Fibroblast of gingiva (primary cell): ENCODE results near the gene CLEC3A.
A peak's percentile ranks its signal among the peaks of the same experiment; 100 is the strongest.
"Not testable (repeated sequence)": the region's sequence is repeated elsewhere in the genome, so short reads cannot be mapped to it uniquely, and the experiment has no call there.

Experiments used
- DNase-seq: peaks from one replicate; pipeline ENCODE4 v3.0.0-alpha.2; 2011; ENCODE audit warnings: low read depth

Gene CLEC3A, protein sequence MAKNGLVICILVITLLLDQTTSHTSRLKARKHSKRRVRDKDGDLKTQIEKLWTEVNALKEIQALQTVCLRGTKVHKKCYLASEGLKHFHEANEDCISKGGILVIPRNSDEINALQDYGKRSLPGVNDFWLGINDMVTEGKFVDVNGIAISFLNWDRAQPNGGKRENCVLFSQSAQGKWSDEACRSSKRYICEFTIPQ

DNA sequence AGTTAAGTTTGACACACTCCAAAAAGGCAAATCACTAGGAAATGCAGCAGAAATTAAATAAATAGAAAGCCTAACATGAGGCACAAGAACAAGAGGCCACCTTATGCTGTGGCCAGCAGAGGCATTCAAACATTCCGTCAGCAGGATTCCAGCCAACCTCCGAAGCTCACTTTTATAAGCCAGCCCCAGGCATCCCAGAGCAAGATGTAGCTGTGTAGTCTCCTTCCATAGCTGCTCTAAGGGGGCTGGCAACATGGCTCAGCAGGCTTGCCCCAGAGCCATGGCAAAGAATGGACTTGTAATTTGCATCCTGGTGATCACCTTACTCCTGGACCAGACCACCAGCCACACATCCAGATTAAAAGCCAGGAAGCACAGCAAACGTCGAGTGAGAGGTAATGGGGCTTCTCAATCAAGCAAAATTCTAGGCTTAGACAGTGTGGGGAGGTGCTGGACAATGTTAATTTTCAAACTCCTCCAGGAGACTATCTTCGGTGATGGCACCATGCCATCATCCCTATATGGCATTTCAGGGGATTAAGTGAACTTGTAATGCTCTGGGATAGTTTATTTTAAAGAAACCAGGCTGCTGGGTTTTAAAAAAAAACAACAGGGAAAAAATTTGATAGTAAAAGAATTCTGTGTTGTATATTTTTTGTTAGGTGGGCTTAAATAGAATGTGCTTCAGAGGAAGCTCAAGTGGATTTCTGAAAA lies at the start of gene CLEC3A:
Gene CLEC3A (plus strand): TSS at position 202 of the 714 bp plus-strand sequence. CDS start 79 bp downstream, at position 281.
- no peak for DNase-seq

DNA sequence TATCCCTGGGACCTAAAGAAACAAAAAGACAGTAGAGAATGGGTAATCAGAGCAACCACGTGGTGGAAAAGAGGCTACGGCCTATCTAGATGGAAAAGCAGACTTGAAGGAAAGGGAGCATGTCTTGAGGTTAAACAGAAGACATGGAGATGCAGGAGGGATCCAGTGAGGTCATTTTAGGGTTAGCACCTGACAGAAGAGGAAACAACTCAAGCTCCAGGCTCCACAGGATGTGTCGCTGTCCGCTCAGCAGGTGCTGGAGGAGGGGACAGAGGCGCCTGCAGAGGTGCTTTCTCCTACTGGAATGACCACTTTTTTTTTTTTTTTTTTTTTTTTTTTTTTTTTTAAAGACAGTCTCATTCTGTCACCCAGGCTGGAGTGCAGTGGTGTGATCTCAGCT lies 47.5 kb upstream of the CLEC3A start:
- DNase-seq, result no peak

DNA sequence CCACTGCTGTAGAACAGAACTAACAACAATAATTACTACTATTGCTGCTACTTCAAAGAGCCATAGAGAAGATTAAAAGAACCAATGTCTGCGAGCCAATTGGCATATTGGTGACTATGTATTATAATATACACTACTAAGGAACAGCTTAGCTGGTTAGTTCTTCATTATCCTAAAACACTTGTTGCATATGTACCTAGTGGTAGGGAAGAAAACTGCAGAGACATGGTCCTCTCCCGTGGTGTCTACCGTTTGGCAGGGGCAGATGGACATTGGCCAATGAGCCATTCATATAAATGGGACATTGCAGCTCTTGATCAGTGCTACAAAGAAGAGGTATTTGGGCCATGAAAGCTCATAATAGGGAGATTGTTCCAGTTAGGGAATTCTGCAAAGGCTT lies 46.4 kb upstream of the CLEC3A start:
- DNase-seq, result no peak

DNA sequence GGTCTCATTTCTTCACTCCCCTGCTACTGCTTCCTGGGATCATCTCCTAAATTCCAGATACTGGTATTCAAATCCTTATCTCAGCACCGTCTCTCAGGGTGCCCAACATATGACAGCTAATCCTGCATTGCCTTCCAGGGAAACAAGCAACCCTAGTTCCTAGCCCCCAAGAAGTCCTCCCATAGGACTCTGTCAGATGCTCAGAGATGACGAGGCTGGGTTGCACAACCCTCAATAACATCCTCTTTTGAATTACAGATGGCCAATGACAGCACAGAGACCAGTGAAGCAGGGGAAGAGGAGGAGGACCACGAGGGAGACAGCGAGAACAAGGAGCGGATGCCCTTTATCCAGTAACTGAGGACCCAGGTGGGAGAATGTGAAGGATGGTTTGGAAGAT lies 45.0 kb upstream of the CLEC3A start:
- no peak for DNase-seq

DNA sequence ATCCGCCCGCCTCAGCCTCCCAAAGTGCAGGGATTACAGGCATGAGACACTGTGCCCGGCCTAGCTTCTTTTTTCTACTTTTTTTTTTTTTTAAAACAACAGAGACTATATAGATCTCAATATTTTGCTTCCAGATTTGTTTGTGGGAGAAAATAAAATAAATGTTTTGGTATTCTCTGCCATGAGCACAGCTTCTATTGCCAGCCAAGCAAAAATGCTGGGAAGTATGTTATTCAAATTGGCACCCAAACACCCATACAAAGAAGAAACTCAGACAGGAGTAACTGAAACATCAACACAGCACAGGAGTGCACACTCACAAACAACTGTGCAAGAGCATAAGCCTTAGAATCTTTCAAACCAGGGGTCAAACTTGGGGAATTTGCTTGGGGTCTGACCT lies 37.2 kb upstream of the CLEC3A start:
- no peak for DNase-seq

DNA sequence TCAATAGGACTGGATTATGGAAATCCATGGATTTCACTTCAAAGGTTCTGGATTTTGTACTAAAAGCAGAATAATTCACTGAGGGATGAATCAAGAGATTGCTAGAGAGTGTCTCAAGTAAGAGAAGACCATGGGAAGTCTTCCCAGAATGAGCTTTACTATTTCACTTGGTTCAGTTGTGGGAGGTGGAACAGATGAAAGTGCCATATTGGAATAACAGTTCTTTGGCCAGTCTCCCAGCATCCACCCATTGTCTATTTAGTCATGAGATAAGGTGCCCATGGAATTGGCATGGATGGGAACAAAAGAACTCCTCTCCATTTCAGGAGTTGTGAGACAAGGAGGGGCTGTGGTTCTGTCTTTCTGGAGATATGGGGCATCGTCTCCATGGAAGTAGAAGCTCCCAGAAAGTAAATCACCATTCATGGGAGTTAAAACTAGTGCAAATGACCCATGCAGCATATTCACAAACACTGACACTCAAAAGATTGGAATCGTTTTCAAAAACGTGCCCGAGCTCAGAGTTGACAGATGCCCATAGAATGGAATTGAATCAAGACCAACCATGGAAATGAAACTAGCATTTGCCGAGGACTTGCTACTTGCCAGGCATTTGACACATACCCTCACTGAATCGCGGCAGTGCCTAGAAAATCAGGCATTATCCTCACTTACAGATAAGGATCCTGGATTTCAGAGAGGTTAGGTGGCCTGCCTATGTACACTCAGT lies 36.2 kb upstream of the CLEC3A start:
- no peak for DNase-seq

DNA sequence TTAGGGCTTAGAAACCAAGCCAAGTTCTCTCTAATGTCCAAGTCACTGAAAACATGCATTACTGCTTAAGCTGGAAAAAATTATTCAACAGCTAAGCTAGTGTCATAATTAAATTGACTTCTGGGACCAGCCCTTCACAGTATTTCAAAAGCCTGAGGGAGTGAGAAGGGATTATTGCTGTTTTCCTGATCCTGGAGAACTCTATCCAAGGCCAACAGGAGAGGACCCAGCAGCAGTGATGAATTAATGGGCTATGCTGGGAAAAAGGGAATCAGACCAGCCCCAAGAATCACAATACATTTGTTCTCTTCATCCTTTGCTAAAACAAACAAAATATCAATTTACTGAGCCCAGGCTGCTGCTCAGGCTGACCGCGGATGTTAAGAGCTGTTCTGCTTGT lies 34.5 kb upstream of the CLEC3A start:
- no peak for DNase-seq

DNA sequence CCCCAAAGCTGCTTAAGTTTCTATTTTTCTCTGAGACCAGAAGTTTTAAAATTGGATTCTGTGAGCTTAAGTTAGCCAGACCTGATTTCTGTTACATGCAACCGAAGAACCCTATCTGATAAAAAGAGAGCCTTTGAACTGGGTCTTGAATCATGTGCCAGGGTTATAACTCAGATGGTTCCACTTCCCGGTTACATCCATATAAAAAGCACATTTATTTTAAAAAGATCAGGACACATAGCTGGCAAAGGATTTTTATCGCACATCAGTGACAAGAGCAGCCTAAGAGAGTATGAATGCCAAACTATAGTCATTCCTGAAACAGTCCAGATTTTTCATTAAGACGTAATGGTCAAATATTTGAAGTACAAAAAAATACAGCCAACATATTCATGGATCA lies 32.5 kb upstream of the CLEC3A start:
- no peak for DNase-seq

DNA sequence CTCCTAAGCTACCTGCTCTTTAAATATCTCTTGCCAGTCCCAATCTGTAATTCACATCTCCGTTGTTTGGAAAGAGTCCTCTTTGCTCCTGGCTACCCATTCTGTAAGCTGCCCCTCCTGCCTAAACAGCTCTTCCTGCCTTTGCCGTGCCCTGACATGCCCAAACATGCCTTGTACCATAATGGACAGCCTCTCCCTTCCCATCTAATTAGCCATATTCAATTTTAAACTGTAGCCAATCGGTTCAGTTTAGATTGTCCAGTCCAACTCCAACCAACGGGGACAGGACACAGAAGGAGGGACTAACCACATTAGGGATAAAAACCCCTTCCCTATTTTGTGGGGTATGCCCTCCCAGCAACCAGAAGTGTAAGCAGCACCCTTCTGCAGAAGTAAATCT lies 30.6 kb upstream of the CLEC3A start:
- no peak for DNase-seq

DNA sequence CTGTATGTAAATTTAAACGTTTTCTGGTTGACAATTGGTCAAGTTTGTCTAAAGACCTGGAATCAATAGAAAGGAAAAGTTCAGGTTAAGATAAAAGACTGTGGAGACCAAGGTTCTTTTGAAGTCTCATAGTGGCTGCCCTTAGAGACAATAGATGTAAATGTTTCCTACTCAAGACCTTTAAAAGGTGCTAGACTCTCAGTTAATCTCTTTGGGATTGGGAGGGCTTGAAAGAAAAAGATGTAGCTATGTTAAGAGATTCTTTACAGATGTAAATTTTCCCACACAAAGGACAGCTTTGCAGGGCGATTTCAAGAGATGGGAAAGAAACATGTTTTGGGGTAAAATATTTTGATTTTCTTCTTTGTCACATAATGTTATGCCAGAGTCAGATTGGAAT lies 30.0 kb upstream of the CLEC3A start:
- not testable (repeated sequence) for DNase-seq

DNA sequence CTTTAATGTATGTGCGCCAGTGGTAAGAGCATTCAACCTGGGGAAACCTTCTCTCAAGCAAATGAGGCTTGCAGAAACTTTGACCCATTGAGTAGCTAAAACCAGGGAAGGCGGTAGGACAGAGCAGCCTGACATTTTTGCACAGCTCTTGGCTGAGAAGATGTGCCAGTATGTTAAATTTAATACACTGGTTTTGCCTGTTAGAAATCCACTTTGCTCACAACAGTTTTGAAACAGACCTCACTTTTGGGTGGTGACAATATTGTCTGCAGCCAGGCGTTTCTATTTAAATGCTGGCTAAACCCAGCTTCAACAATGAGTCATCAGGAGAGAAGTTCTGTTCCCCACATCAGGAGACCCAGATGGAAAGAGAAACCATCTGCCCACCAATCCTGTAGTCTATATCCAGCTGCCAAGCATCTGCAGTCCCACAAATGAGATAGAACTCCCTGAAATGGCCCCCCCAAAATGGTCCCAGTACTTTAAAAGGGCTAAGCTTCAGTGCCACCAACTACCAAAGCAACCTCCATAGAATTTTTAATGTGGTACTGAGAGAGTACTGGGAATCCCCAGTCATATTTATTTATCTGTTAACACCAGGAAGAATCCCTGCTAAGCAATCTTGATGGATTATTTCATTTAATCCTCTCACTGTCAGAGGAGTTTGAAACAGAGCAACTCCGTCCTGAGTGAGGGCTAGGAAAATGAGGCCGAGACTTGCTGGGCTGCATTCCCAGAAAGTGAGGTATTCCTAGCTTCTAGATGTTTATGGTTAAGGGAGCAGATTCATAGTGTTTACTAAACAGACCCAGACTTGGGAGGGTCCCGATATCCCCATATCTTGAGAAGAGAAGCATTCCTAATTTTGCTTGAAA lies 29.0 kb upstream of the CLEC3A start:
- DNase-seq, result no peak

DNA sequence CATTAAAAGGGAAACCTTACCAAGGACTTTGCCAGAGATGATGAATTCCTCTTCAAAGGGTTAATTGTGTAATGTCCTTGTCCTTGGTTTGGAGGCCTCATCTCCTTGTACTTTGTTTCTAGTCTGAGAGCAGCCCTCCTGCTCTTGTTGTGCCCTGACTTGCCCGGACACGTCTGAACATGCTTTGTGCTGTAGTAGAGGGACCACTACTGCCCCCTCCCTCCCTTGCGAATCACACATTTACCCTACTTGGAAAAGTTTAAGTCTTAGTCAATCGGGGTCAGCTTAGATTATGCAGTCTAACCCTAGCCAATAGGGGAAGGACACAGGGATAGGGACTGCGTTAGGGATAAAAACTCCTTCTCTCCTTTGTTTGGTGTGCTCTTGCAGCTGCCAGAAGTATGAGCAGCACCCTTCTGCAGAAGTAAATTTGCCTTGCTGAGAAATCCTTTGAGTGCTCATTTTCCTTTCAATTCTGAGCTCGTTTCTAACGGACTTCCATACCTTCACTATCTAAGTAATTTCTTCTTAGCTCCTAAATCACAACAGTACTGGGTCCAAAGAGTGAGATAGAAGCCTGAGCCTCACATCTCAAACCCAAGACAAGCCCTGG lies 26.4 kb upstream of the CLEC3A start:
- no peak for DNase-seq

DNA sequence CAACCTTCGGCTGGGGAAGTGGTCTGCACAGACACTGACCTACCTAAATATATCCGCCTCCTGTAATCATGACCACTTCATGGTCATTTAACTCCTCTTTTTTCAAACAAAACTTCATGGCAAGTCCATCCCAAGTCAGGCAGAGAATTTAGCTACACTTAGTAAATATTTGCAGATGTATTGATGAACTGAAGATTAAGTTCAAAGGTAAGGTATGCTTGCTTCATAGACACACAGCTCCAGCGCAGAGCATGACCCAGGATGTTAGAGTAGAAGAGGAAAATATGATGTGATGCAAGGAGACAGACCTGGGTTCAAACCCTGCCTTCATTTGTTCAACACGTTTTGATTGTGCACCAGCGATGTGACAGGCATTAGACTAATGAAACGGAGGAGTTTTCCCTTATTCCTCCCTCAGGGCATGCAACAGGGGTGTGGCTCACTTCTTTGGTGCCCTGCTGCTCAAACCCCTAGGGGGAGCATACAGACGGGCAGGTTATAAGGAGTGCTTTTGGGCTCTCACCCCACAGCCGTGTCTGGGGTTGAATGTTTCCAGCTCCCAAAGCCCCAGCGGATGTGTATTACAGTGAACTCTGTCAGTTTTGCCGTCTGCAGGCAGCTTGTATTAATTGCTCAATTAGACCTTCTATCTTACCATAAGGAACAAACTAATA lies 23.9 kb upstream of the CLEC3A start:
- no peak for DNase-seq

DNA sequence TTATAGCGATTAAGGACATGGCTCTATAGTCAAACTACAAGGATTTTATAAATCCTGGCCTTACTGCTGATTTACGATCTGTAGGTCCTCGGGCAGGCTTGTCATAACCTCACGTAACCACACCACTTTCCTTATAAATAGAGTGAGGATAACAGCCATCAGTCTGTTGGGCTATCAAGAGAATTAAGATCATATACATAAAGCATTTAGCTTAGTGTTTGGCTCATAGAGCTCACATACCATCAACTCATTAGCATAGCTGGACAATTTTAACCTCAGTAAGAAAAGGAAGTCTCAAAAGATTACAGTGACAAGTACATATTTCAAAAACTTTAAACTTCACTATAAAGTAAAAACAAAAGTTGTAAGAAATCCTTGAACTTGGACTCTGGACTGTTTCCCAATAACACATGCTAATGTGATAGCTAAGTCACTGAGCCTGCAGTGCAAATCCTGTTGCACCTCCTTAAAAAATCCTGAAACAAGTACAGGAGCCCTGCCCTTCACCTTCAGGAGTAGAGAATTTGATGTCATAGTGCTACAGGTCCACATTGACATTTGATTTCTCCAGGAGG lies 20.8 kb upstream of the CLEC3A start:
- no peak for DNase-seq

DNA sequence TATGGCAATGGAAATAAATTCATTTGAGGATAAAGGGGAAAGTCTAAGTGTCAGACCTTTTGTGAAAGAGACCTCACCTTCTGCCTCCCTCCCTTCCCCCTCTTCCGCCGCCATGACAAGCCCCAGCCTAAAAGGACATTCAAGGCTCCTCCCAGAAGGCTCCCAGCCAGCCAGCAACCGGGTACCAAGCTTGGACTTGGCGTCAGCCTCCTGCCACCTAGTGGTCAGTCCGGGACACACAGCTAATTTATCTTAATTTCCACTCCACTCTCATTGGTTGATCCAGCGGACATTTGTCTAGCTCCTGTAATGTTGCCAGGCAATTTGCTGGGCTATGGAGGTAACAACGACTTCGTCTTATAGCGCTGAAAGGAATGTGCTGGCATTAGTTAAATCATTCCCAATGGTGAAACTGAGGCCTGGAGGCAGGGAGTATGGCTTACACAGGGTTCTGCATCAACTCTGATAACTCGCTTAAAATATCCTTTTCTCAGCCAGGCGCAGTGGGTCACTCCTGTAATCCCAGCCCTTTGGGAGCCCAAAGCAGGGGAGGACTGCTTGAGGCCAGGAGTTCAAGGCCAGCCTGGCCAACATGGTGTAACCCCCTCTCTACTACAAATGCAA lies 19.3 kb upstream of the CLEC3A start:
- peak; percentile 60 for DNase-seq

DNA sequence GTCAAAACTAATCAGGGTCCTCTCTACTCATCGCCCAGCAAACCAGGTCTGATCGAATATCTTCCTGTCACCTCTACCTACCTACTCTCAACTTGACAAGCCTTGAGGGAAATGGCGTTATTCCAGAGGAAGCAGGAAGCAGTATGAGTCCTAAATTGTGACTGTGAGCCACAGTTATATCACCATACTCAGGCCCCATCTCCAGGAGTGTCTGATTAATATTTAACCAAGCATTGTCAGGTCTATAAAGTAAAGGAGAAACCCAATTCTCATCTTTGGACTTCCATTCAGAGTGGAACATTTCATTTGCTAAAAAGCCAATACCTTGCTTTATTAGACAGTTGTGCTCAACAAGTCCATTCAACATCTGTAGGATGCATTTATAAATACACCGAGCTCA lies 17.8 kb upstream of the CLEC3A start:
- no peak for DNase-seq

DNA sequence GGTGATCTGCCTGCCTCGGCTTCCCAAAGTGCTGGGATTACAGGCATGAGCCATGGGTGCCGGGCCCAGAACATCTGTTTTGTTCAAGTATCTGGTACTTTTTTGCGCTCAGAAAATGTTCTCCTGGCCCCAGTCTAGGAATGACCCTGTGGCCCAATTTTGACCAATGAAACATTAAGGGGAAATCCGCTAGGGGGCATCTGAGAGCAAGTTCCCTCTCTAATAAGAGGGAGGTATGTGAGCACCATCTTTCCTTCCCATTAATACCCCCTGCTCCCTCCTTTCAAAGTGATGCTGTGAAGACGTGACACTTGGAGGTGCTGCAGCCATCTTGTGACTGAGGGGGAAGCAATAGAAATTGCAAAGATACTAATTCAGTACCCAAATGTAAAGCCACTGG lies 16.5 kb upstream of the CLEC3A start:
- DNase-seq, result no peak

DNA sequence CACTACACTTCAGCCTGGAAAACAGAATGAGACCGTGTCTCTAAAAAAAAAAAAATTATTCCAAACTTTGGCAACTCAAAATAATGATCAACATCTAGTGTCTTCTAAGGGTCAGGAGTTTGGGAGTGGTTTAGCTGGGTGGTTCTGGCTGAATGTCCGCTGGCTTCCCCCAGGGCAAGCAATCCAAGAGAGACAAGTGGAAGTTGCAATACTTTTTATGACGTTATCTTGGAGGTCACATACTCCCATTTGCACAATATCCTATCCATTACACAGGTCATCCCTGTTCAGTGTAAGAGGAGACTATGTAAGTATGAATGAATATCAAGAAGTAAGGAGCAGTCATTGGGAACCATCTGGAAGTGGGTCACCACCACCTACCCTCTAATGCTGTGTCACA lies 15.2 kb upstream of the CLEC3A start:
- DNase-seq, result no peak

DNA sequence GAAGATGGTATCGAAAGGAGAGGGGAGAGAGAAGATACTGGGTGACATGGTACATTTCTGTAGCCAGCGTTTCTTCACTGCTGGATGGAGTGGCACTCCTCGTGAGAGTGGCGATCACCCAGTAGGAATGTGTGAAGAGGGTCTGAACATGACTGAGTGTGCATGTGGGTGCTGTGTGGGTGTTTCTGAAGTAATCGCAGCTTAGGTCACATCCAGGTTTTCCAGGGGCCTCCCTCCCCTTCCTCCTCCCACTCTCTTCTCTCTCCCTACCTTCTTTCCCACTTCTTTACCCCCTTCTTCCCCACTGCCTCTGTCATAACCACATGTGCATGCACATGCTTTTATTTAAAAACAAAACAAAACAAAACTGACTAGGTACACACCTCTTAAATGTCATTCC lies 1.8 kb downstream of the CLEC3A start:
- no peak for DNase-seq

DNA sequence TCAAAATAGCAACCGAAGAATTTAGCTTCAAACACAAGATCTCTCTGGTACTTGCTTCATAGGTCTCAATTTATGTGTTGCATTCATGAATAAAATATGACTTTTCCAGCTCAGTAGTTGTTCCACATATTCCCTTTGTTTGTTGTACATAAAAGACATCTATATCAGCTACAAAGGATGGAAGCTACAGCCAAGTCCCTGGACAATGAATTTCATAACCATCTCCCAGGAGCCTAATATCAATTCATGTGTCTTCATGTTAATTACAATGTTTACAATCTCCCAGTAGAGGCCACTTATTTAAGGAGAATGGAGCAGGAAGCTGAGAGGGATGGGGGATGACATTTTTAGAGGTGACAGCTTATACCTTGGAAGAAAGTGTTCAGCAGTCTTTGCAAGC lies 3.3 kb downstream of the CLEC3A start:
- DNase-seq, result no peak

DNA sequence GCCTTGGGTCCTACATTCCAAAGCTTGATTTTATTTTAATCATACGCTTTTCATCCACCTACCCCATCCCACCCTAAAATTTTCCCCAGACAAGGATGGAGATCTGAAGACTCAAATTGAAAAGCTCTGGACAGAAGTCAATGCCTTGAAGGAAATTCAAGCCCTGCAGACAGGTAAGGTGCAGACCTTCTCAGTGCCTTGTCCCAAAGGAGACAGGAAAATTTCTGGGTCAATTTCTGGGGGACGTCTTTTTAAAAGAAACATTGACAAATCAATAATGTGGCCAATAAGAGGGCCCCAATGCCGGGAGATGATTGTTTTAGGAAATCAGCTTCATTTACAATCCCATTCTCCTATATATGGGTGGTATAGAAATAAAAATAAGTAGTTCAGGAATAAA lies 5.7 kb downstream of the CLEC3A start:
- DNase-seq, result no peak
